Measurements from ENCODE around the gene SMG6. TPM values are rescaled to one million over a fixed set of nuclear protein-coding genes. Genes with fewer than 3 reads are reported as not detected.

Gene SMG6
- total RNA-seq, 1 experiment from 2014 or later, result 28.6 TPM

DNA sequence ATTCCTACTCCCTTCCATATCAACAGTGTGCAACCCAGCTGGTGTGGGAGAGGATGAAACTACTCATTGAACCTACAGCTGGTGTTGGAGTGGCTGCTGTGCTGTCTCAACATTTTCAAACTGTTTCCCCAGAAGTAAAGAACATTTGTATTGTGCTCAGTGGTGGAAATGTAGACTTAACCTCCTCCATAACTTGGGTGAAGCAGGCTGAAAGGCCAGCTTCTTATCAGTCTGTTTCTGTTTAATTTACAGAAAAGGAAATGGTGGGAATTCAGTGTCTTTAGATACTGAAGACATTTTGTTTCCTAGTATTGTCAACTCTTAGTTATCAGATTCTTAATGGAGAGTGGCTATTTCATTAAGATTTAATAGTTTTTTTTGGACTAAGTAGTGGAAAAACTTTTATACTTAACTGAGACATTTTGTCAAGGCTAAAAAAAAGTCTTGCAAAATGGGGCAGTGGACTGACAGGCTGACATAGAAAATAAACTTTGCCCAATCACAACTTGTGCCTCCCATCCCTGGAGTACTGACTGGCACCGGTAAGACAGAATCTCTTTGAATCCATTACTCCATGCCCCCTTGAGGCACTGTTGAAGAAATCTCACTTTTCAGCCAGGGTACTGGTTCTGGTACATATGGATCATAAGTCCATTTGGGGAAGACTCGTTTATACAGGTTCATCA lies 20.2 kb upstream of the SMG6 start:
- Histone ChIP-seq H3K4ac (ENCODE audit: low read depth, low read length) (no peak overlapping the region), H3K18ac (ENCODE audit: insufficient read length, low read depth, low read length) (no peak overlapping the region), H4K91ac (ENCODE audit: insufficient read length, low read depth, low read length) (no peak overlapping the region), H3K4me2 (ENCODE audit: insufficient read depth, insufficient read length, low read length) (no peak overlapping the region), H3K23ac (ENCODE audit: insufficient read length, low read depth, low read length) (no peak overlapping the region), H3K9ac (ENCODE audit: extremely low read depth, insufficient read length, low read length) (no peak overlapping the region), H3K23me2 (ENCODE audit: insufficient read length, low read depth, low read length, poor library complexity, severe bottlenecking) (no peaks in the 10 kb centered on the region), H3K27ac (ENCODE audit: insufficient read length, low read depth, low read length) (no peak overlapping the region), H2AK5ac (ENCODE audit: insufficient read length, low read length) (no peak overlapping the region), H3K9me3 (ENCODE audit: control insufficient read depth, low read depth, low read length) (no peaks in the 10 kb centered on the region), H4K8ac (replicated peaks; ENCODE audit: insufficient read length, low read depth, low read length) (no peak overlapping the region), H2BK5ac (ENCODE audit: insufficient read length, low read length) (no peak overlapping the region), H3K56ac (ENCODE audit: insufficient read length, low read depth, low read length) (no peak overlapping the region), H2BK20ac (ENCODE audit: low read depth, low read length, poor library complexity, severe bottlenecking) (no peak overlapping the region), H4K5ac (ENCODE audit: insufficient read length, low read depth, low read length) (no peak overlapping the region), H3K79me1 (ENCODE audit: insufficient read depth, low read depth, low read length, poor library complexity, severe bottlenecking) (peaks cover 4% of the 10 kb centered on the region), H2AFZ (ENCODE audit: low read length) (no peak overlapping the region), H4K20me1 (ENCODE audit: control insufficient read depth, insufficient read depth, insufficient read length) (no peaks in the 10 kb centered on the region), H3K27me3 (ENCODE audit: insufficient read depth, low read length) (no peaks in the 10 kb centered on the region), H2BK120ac (ENCODE audit: low read depth, low read length, poor library complexity, severe bottlenecking) (no peak overlapping the region), H3K4me1 (ENCODE audit: insufficient read depth, low read length) (no peaks in the 10 kb centered on the region), H3T11ph (ENCODE audit: low read length) (no peak overlapping the region), H3K14ac (ENCODE audit: insufficient read depth, low read length) (no peak overlapping the region), H2BK15ac (ENCODE audit: low read depth, low read length) (no peak overlapping the region), H2BK12ac (ENCODE audit: insufficient read length, low read depth, low read length) (no peak overlapping the region), H3K79me2 (ENCODE audit: insufficient read depth, low read length) (no peaks in the 10 kb centered on the region)
- WGBS (ENCODE audit: extremely low coverage, insufficient read length, low lambda C conversion rate), result no CpG with 5 or more reads among the region's 2 CpGs
- no peak overlapping the region for H3K4me3 Mint-ChIP-seq
- H3K27me3 Mint-ChIP-seq (ENCODE audit: low read depth), result no peaks in the 10 kb centered on the region
- no peaks in the 10 kb centered on the region for H3K4me1 Mint-ChIP-seq
- no peak for DNase-seq
- peaks cover 47 to 61% (median 60%) of the 10 kb centered on the region in 3 experiments for H3K36me3 Mint-ChIP-seq (ENCODE audit: insufficient read depth in 1 of 3, low read depth in 3 of 3)
- H3K9me3 Mint-ChIP-seq, result no peaks in the 10 kb centered on the region
- no peak overlapping the region for H3K27ac Mint-ChIP-seq
- TF ChIP-seq CTCF (conservative IDR thresholded peaks at IDR 0.05), result no peak
